Activated CD4-positive, alpha-beta T cell treated with anti-CD3 and anti-CD28 coated beads, Interleukin-10, Interleukin-2, amounts not matched to agents 100 ng/mL and 50 ng/mL, durations not matched to agents 16 hours and 8 hours (primary cell): ENCODE data around the gene N4BP3.
A peak's percentile ranks its signal among the peaks of the same experiment; 100 is the strongest.
"Not testable (repeated sequence)": the region's sequence is repeated elsewhere in the genome, so short reads cannot be mapped to it uniquely, and the experiment has no call there.

ENCODE experiments used
- DNase-seq: peaks from one replicate; pipeline ENCODE4 v3.0.0-alpha.2; 2020

The N4BP3 gene, protein sequence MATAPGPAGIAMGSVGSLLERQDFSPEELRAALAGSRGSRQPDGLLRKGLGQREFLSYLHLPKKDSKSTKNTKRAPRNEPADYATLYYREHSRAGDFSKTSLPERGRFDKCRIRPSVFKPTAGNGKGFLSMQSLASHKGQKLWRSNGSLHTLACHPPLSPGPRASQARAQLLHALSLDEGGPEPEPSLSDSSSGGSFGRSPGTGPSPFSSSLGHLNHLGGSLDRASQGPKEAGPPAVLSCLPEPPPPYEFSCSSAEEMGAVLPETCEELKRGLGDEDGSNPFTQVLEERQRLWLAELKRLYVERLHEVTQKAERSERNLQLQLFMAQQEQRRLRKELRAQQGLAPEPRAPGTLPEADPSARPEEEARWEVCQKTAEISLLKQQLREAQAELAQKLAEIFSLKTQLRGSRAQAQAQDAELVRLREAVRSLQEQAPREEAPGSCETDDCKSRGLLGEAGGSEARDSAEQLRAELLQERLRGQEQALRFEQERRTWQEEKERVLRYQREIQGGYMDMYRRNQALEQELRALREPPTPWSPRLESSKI

GRCh38 chr5:178113141-178113787, at the start of gene N4BP3:
Gene N4BP3, plus strand, starts transcription at chr5:178113532. Its CDS starts 6,052 bp downstream, at chr5:178119584.
- DNase-seq, result peak; percentile 89

DNA sequence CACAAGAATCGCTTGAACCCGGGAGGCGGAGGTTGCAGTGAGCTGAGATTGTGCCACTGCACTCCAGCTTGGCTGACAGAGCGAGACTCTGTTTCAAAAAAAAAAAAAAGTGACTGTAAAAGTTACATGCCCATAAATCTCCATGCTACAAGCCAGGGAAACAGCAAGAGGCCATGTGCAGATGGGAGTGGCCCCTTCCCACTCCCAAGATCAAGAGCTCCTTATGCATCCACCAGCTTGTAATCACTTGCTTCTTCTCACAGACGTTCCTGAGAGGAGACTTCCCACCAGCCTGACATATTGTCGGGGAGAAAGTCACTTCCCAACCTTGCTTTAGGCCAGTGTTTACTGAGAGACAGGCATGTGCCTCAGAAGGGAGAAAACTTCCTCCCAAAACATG, 45.6 kb upstream of the N4BP3 start:
- DNase-seq, result no peak

GRCh38 chr5:178068293-178068692, 45.0 kb upstream of the N4BP3 start:
- no peak for DNase-seq

DNA sequence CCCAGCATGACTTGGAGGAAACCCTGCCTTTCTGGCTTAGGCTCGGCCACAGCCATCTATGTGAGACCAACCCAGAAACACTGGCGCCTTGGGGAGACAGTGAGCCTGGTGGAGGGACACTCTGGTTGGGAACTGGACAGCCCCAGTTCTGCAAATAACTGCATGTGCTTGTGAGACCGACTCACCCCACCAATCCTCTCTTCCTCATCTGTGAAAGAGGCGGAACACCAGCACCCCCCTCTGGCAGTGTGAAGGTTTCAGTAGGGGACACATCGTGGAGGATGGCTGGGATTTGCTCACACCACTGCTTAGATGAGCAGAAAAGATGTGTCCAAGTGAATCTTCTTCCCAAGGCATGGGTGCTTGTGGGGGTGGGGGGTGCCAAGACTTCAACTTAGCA, 43.4 kb upstream of the N4BP3 start:
- DNase-seq, result peak; percentile 10

DNA sequence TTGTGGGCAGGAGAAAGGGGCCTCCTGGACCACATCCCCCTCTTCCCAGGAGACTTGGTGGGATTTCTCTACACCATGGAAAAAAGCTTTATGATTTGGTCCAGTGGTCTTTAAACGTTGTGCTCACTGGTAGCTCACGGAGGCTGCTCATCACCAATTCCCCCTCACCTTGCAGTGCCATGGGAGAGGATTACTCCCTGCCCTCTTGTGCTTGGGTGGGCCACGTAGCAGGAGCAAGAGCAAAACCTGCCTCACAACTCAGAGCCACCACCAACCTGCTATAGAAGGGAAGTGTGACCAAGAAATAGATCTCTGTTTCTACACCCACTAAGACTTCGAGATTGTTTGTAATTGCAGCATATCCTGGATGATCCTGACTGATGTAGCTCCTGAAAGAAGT, 42.2 kb upstream of the N4BP3 start:
- no peak for DNase-seq

GRCh38 chr5:178072749-178073148, 40.6 kb upstream of the N4BP3 start:
- no peak for DNase-seq

GRCh38 chr5:178074266-178074952, 38.9 kb upstream of the N4BP3 start:
- no peak for DNase-seq

DNA sequence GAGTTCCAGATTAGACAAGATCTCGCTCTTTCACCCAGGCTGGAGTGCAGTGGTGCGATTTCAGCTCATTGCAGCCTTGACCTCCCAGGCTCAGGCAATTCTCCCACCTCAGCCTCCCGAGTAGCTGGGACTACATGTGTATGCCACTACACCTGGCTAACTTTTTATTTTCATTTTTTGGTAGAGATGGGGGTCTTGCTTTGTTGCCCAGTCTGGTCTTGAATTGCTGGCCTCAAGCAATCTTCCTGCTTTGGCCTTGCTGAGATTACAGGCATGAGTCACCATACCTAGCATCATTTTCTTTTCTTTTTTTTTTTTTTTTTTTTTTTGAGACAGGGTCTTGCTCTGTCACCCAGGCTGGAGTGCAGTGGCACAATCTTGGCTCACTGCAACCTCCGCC, 36.4 kb upstream of the N4BP3 start:
- not testable (repeated sequence) for DNase-seq

DNA sequence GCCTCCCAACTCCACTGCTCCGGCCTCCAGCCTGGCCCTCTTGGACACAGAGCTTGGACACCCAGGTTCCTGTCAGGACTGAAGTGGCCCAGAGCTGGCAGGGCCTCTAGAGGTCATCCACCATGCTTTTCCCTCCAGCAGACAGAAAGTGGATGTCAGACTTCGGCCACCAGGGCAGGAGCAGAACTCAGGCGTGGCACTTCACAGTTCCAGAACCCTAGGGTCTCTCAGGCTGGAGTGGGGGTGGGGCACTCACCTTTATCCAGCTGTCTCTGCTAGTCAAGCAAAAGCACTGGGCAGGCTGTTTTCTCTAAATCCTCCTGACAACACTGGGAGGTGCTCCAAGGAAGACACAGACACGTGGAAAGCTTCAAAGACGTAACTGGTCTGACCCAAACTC, 35.6 kb upstream of the N4BP3 start:
- no peak for DNase-seq

GRCh38 chr5:178078197-178079010, 34.9 kb upstream of the N4BP3 start:
- DNase-seq, result no peak

GRCh38 chr5:178080056-178080455, 33.3 kb upstream of the N4BP3 start:
- no peak for DNase-seq

DNA sequence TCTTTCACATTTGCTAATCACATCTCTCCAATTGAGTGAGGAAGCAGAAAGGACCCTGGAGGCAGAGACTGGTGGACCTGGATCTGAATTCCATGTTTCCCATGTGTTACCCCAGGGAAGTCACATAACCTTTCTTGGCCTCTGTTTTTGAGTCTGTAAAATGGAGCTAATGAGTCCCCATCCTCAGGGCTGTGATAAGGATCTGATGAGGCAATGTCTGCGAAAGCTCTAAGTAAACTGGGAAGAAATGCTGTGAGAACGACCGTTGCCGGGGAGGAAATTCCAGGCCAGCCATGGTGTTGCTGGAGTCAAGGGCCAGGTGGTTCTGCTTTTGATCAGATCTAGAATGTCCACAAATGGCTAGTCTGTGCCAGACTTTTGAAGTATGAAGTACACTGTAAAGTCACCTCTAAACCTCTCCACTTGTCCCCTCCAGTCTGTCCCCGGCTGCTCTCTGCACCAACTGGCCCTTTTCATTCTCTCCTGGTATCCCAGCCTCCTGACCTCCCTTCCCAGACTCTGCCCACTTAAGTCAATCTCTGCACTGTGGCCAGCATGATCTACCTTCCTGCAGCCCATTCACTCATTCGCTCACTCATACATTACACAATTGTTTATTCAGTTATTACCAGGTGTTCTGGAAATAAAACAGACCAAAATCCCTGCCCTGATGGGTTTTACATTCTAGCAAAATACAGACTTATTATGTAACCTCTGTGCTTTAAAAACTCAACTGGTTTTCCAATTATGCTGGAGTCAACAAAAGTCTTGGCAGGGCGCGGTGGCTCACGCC, 32.5 kb upstream of the N4BP3 start:
- DNase-seq, result no peak

DNA sequence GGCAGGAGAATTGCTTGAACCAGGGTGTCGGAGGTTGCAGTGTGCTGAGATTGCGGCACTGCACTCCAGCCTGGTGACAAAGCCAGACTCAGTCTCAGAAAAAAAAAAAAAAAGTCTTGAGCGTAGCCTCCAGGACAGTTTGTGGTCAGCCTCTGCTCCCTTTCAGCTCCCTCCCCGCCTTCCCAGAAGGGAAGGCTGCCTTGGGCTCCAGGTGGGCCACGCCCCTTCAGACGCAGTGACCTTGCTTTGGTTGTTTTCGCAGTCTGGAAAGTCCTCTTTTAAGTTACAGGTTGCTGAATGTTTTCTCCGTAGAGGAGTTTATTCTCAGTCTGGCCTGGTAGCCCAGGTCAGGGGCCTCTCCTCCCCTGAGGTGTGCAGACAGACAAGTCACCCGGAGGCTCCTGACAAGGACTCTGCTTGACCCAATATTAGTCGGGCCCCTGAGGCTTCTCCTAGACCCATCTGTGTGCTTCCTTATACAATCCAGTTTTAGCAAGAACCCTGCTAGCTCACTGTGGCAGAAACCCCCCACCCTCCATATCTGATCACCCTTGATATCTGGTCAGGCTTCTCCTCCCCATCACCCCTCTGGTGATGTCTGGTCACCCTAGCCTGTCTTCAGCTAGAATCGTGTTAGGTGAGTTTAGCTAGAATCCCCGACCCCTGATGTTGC, 31.6 kb upstream of the N4BP3 start:
- no peak for DNase-seq

DNA sequence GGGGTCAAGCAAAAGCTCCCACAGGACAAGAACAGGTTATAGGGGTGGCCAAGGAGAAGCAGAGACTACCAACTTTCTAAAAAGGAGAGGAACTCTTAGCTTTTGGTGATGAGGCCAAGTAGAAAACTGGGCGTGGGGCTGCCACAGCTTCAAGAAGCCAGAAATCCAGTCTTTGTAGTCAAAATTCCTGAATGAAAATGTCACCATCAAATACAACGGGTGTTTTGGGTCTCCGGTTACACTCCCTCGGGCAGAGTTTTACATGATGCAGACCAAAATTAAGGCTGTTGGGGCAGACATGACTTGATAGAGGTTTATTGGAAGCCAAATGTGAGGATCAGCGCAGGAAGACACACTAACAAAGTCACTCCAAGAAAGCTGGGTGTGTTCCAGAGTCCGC, 29.4 kb upstream of the N4BP3 start:
- no peak for DNase-seq

- DNase-seq, result no peak
These were observed 28.0 kb upstream of the N4BP3 start for GRCh38 chr5:178085316-178085715.

DNA sequence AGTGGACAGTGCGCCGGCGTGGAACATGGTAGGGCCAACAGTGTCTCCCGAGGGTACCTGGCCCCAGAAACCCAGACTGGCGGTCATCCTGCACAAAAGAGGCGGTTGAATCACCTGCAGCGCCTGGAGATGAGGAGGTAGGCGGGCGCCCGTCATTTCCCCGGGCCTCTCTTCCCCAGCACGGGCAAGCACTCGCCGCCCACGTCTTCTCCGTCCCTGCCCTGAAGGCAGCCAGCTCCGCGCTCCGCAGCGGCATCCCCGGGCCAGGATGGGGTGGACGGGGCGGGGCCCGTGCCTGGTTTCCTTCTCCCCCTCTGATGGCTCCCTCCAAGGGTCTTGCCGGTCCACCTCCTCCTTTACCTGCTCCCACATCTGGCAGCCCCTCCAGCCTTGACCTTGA, 27.1 kb upstream of the N4BP3 start:
- DNase-seq, result no peak

DNA sequence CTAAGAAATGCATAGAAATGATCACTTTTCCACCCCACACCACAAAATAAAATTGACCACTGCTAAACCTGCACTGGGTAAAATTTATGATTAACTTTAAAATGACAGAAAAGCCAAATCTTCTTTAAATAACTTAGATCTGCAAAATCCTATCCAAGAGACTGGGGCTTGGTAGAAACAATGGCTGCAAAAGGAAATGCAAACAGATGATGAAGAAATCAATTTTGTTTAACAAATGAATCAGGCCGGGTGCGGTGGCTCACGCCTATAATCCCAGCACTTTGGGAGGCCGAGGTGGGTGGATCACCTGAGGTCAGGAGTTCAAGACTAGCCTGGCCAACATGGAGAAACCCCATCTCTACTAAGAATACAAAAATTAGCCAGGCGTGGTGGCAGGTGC, 26.1 kb upstream of the N4BP3 start:
- not testable (repeated sequence) for DNase-seq

DNA sequence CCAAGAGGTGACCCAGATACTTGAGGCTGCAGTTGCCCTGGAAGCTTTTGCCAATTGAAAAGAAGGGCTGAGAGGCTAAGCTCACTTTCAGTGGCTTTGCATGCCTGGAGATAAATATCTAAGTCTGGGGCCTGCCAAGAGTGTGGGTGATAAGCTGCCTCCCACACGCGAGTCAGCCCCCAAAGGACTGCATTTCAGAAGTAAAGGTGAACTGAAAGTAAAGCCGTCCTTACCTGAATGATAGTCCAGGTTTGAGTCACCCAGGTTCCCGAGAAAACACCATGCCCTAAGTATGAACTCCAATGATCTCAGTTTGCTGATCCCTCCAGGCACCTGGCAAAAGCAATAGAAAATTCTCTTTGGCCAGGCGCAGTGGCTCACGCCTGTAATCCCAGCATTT, 22.5 kb upstream of the N4BP3 start:
- no peak for DNase-seq

- DNase-seq, result no peak
These were observed 20.2 kb upstream of the N4BP3 start for GRCh38 chr5:178093134-178093533.

GRCh38 chr5:178094345-178094744, 19.0 kb upstream of the N4BP3 start:
- DNase-seq, result no peak

DNA sequence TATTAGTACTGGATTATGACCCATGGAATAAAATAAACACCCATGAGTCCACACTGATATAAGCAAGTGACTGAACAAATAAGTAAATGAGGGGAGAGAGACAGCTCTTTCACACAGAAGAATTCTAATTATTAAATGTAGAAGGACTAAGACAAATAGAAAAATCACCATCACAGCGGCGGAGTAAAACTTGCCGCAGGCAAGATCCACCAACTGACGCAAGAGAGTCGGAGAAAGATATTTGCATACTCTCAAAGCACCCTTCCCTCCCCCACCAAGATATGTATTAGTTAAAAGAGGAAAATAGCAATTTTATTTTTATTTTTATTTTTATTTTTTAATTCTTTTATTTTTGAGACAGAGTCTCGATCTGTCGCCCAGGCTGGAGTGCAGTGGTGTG, 14.6 kb upstream of the N4BP3 start:
- DNase-seq, result no peak
